GM19463 (cell line): ENCODE measurements around the gene BBS9.
"Not testable (repeated sequence)": the region's sequence is repeated elsewhere in the genome, so short reads cannot be mapped to it uniquely, and the experiment has no call there.

Source experiments
- ATAC-seq: cut with Tn5 transposase; IDR thresholded peaks from one replicate; pipeline ENCODE4 v1.9.1; 2021; ENCODE audit warnings: mild to moderate bottlenecking, moderate library complexity; ENCODE audit not compliant: unreplicated experiment

The BBS9 gene

GRCh38 chr7:33193308-33193864 is 64.0 kb downstream of the BBS9 start:
- ATAC-seq, result peak; percentile 41

- ATAC-seq, result no peak
Observed at GRCh38 chr7:33195264-33195663, 65.9 kb downstream of the BBS9 start.

- ATAC-seq, result no peak
Observed at GRCh38 chr7:33196221-33196620, 66.9 kb downstream of the BBS9 start.

DNA sequence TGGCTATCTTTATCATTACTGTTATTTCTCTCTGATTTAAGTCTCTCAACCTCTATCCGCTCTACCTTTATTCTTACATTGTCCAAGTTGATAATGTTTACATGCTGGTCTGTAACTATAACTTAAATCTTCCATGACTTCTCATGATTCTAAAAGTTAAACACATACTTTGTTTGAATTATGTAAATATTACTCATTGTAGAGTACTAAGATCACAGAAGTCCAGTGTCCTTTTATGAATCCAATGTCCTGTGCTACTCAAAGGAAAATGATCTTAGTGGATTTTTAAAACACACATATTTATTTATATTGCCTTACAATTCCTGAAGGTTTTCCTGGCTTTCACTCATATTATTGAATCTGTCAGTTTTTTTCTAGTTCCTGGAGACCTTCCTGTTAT is 70.9 kb downstream of the BBS9 start:
- ATAC-seq, result no peak

- no peak for ATAC-seq
Observed at GRCh38 chr7:33201821-33202220, 72.5 kb downstream of the BBS9 start.

- no peak for ATAC-seq
Observed at GRCh38 chr7:33210958-33211357, 81.6 kb downstream of the BBS9 start.

GRCh38 chr7:33212144-33212543 is 82.8 kb downstream of the BBS9 start:
- ATAC-seq, result no peak

- ATAC-seq, result no peak
Observed at GRCh38 chr7:33215992-33216391, 86.6 kb downstream of the BBS9 start.

DNA sequence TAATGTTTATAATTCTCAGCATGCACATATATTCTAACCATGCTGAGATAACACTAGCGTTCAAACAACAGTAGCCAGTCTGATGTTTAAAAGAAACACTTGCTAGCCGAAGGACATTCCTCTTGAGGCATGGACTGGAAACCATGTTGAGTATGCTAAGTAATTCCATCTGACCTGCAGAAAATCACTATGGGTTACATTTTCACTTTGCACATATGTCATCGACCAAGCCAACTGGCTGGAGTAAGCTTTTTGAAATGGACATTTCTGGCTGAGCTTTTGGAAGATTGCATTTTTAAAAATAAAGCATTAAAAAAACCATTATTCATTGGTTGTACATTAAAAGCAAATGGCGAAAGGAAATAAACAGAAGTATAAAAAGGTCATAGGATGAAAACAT is 88.2 kb downstream of the BBS9 start:
- no peak for ATAC-seq

DNA sequence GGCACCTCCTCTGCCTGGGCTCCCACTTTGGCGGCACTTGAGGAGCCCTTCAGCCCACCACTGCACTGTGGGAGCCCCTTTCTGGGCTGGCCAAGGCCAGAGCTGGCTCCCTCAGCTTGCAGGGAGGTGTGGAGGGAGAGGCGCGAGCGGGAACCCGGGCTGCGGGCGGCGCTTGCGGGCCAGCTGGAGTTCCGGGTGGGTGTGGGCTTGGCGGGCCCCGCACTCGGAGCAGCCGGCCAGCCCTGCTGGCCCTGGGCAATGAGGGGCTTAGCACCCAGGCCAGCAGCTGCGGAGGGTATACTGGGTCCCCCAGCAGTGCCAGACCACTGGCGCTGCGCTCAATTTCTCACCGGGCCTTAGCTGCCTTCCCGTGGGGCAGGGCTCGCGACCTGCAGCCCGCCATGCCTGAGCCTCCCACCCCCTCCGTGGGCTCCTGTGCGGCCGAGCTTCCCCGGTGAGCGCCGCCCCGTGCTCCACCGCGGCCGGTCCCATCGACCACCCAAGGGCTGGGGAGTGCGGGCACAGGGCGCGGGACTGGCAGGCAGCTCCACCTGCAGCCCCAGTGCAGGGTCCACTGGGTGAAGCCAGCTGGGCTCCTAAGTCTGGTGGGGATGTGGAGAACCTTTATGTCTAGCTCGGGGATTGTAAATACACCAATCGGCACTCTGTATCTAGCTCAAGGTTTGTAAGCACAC is 89.6 kb downstream of the BBS9 start:
- ATAC-seq, result not testable (repeated sequence)

GRCh38 chr7:33220231-33220630 is 90.9 kb downstream of the BBS9 start:
- ATAC-seq, result no peak

- ATAC-seq, result no peak
Observed at GRCh38 chr7:33221390-33221789, 92.0 kb downstream of the BBS9 start.

- no peak for ATAC-seq
Observed at GRCh38 chr7:33232632-33233145, 103.3 kb downstream of the BBS9 start.

DNA sequence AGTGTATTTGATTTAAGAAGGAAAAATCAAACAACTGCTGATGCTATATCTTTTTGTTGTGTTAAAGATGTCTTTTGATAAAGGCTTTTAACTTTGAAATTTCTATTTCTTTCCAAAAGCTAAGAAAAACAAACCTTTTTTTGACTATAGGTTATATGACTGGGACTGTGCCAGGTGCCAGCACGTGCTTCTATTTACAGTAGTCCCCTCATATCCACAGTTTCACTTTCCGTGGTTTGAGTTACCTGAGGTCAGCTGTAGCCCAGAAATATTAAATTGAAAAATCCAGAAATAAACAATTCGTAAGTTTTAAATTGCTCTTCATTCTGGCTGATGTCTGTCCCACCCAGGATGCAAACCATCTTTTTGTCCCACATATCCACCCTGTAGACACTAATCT is 104.3 kb downstream of the BBS9 start:
- no peak for ATAC-seq

GRCh38 chr7:33237036-33237435 is 107.7 kb downstream of the BBS9 start:
- no peak for ATAC-seq

GRCh38 chr7:33243319-33243881 is 114.0 kb downstream of the BBS9 start:
- ATAC-seq, result no peak

DNA sequence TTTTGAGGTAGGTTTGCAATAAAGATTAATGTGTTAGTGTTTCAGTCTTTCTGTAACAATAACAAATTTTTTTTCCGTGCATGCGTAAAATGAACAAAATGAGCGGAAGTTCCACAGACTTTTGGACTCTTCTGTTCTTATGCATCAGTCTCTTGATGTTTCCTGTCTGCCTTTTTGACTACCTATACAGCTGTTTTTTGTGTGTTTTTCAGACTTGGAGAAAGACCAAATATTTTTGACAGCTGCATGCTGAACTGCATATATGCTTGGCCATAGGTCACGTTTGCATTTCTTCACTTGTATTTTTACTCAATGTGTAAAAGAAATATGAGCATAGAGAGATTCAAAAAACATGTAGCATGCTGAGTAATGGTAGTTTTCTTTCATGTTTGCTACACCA is 119.3 kb downstream of the BBS9 start:
- no peak for ATAC-seq

DNA sequence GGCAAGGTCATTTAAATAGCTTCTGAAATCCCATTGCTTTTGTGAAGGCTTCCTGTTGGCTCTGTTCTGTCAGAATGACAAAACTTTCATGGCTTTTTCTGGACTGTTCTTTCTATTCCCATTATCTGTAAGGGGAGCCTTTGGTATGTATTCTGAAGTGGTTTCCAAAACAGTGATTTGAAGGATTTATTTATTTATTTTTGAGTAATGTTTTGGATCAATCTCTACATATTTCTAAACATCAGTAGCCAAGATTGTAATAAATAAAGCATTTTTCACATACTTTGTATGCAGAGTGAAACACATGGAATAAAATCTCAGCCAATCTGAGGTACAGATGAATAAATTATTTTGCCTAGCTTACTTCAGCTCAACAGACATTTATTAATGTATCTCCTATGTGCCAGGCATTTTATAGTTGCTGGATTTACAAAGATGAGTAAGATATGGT is 121.1 kb downstream of the BBS9 start:
- ATAC-seq, result no peak

- no peak for ATAC-seq
Observed at GRCh38 chr7:33251301-33251700, 121.9 kb downstream of the BBS9 start.

- ATAC-seq, result no peak
Observed at GRCh38 chr7:33258491-33258951, 129.2 kb downstream of the BBS9 start.

GRCh38 chr7:33261585-33261984 is 132.2 kb downstream of the BBS9 start:
- ATAC-seq, result no peak

GRCh38 chr7:33262476-33262875 is 133.1 kb downstream of the BBS9 start:
- no peak for ATAC-seq
